NCI-H1436 (cell line): Measurements from ENCODE around the gene CRACR2A.

Experiments used
- DNase-seq: peaks from one replicate; lab custom pipeline; 2025; lab: John Stamatoyannopoulos, UW

Gene CRACR2A

GRCh38 chr12:3598896-3599860, 153.7 kb downstream of the CRACR2A start:
- no peak for DNase-seq

- DNase-seq = no peak
Measured at GRCh38 chr12:3597526-3598210, 155.2 kb downstream of the CRACR2A start.

GRCh38 chr12:3596703-3597415, 156.1 kb downstream of the CRACR2A start:
- no peak for DNase-seq

- DNase-seq = no peak
Measured at GRCh38 chr12:3595721-3596120, 157.2 kb downstream of the CRACR2A start.

- no peak for DNase-seq
Measured at GRCh38 chr12:3594966-3595365, 157.9 kb downstream of the CRACR2A start.

- DNase-seq = no peak
Measured at GRCh38 chr12:3593906-3594483, 158.9 kb downstream of the CRACR2A start.

GRCh38 chr12:3592856-3593625, 159.9 kb downstream of the CRACR2A start:
- no peak for DNase-seq

GRCh38 chr12:3589745-3590144, 163.2 kb downstream of the CRACR2A start:
- no peak for DNase-seq

GRCh38 chr12:3587402-3588013, 165.4 kb downstream of the CRACR2A start:
- no peak for DNase-seq

GRCh38 chr12:3583656-3584334, 169.1 kb downstream of the CRACR2A start:
- DNase-seq = no peak

GRCh38 chr12:3580094-3580749, 172.7 kb downstream of the CRACR2A start:
- no peak for DNase-seq

- DNase-seq = no peak
Measured at GRCh38 chr12:3579446-3580093, 173.3 kb downstream of the CRACR2A start.

GRCh38 chr12:3578557-3578956, 174.4 kb downstream of the CRACR2A start:
- DNase-seq = no peak

- no peak for DNase-seq
Measured at GRCh38 chr12:3576891-3577290, 176.0 kb downstream of the CRACR2A start.

GRCh38 chr12:3574986-3575385, 177.9 kb downstream of the CRACR2A start:
- no peak for DNase-seq

GRCh38 chr12:3572560-3572959, 180.3 kb downstream of the CRACR2A start:
- DNase-seq = no peak

- no peak for DNase-seq
Measured at GRCh38 chr12:3571724-3572123, 181.2 kb downstream of the CRACR2A start.

GRCh38 chr12:3571323-3571722, 181.6 kb downstream of the CRACR2A start:
- no peak for DNase-seq

GRCh38 chr12:3568695-3569094, 184.2 kb downstream of the CRACR2A start:
- no peak for DNase-seq
